Aorta (tissue), 5 donors: ENCODE measurements around the gene SPIRE1. TPM values are rescaled to one million over a fixed set of nuclear protein-coding genes. Genes with fewer than 3 reads are reported as not detected.
"Not testable (repeated sequence)": the region's sequence is repeated elsewhere in the genome, so short reads cannot be mapped to it uniquely, and the experiment has no call there.

ENCODE experiments used
- ATAC-seq: fragments of 200-7000 bp; cut with Tn5 transposase; one replicate; pipeline ENCODE4 v1.9.1; 2022; ENCODE audit warnings: moderate library complexity; ENCODE audit not compliant: low FRiP score
- DNase-seq, 2 donors: peaks; one replicate each; pipeline ENCODE4 v3.0.0-alpha.2; 2020
- H3K27ac ChIP-seq, 2 donors: one replicate each; pipeline ENCODE4 v1.5.1; 2013; ENCODE audit warnings: low read length in 2 of 2, mild to moderate bottlenecking in 2 of 2, moderate library complexity in 2 of 2, control low read depth in 1 of 2, inconsistent platforms in 1 of 2, low read depth in 1 of 2
- H3K27me3 ChIP-seq, 2 donors: one replicate each; pipeline ENCODE4 v1.6.1; 2013; ENCODE audit warnings: control low read depth in 1 of 2, low read length in 1 of 2, mild to moderate bottlenecking in 1 of 2, moderate library complexity in 1 of 2; ENCODE audit not compliant: insufficient read depth in 2 of 2, control insufficient read depth in 1 of 2
- H3K36me3 ChIP-seq, 2 donors: one replicate each; pipeline ENCODE4 v1.6.1; 2013; ENCODE audit warnings: control low read depth in 1 of 2, low read length in 1 of 2, mild to moderate bottlenecking in 1 of 2; ENCODE audit not compliant: insufficient read depth in 2 of 2, control insufficient read depth in 1 of 2
- H3K4me1 ChIP-seq, 2 donors: one replicate each; pipeline ENCODE4 v1.6.1; 2013; ENCODE audit warnings: low read length in 2 of 2, control low read depth in 1 of 2, mild to moderate bottlenecking in 1 of 2, moderate library complexity in 1 of 2; ENCODE audit not compliant: insufficient read depth in 2 of 2, control insufficient read depth in 1 of 2
- H3K4me3 ChIP-seq, 2 donors: one replicate each; pipeline ENCODE4 v1.5.1; 2013; ENCODE audit warnings: low read length in 2 of 2, control low read depth in 1 of 2, mild to moderate bottlenecking in 1 of 2
- H3K9me3 ChIP-seq: one replicate; pipeline ENCODE4 v1.6.1; 2013; ENCODE audit warnings: mild to moderate bottlenecking, low read length; ENCODE audit not compliant: control insufficient read depth
- WGBS, 2 donors: extraction: QIAGEN DNeasy Blood & Tissue Kit; methylation state at CpG; one replicate each; pipeline ENCODE4 v1.1.7; 2013; 5-methylcytosine and 5-hydroxymethylcytosine counted together
- intact Hi-C, 2 donors: fragments of 100-400 bp; cut with DNase I; formaldehyde crosslinking; loops; one replicate each; pipeline versions ENCODE4 v1.14.2 to v1.15.0; 2022
- polyA plus RNA-seq, 2 donors: library from polyadenylated mRNA; stranded (reverse); fragments of 200-250 nt; gene quantifications; one replicate each; pipeline ENCODE4 v1.2.3, GENCODE V29; 2013
- total RNA-seq, 2 donors: library from RNA; stranded (reverse); fragmentation: NEBNext Ultra II Directional; extraction: Animal tissue kit (Norgen Biotek cat#: 25700); gene quantifications; one replicate each; pipeline ENCODE4 v1.2.1, GENCODE V29; 2021
- donor health status: healthy with polysubstance abuse.
- donor health status: Bipolar disorder and iron deficiency.
- donor health status: DM: no; HTN: no; CAD: no.
- donor health status: DM: no; HTN: no; CAD: no.
- donor health status: DM: yes; HTN: yes; CAD: no.

The SPIRE1 gene
- total and polyA plus RNA-seq, 4 donors: 14.9 to 48.5 (median 28.2) TPM

DNA sequence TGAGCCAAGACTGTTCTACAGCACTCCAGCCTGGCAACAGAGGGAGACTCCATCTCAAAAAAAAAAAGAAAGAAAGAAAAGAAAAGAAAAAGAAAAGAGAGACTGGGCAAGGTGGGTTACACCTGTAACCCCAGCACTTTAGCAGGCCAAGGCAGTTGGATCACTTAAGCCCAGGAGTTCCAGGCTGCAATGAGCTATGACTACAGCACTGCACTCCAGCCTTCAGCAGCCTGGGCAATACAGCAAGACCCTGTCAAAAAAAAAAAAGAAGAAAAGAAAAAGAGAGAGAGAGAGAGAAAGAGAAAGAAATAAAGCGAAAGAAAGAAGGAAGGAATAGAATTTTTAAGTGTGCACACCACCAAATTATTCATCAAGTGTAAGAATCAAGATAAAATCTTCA is 2.9 kb downstream of the SPIRE1 start:
- no peak for ATAC-seq
- Histone ChIP-seq H3K4me1 (no peaks in the 10 kb centered on the region), H3K4me3 (no peak overlapping the region), H3K9me3 (no peaks in the 10 kb centered on the region), H3K27ac (no peak overlapping the region), H3K36me3 (no peaks in the 10 kb centered on the region), H3K27me3 (no peaks in the 10 kb centered on the region)
- intact Hi-C loops: loop anchor here in 1 of 2 donors (5.0 to 10.0 kb wide), 2 partner anchors 60 to 118 kb away; no protein-coding TSS in a partner anchor
- 91 to 94% methylated on average over 1 of the region's 1 CpG for WGBS, 2 donors
- DNase-seq: no peak

DNA sequence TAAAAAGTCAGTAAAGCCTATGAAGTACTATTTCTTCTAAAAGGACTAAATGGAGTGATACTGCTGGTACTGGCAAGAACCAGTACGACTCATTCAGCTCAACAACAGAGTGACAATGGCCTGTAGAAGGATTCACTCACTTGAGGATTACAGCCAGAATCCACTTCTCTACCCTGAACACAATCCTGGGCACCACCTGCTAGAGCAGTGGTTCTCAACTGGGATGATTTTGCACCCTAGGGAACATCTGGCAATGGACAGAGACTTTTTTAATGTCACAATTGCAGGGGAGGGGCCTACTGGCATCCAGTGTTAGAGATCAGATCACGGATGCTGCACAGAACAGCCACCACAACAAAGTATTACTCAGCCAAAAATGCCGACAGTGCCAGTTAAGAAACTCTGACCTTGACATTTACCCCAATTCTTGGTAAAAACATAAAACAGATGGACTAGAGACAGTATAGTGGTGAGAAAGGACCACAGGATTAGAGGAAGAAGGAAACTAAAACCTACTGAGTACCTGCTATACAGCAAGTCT is 5.0 kb downstream of the SPIRE1 start:
- intact Hi-C loops: loop anchor here in 1 of 2 donors (10.0 kb wide), 1 partner anchor 58 kb away; no protein-coding TSS in a partner anchor
- Histone ChIP-seq H3K36me3 (no peaks in the 10 kb centered on the region), H3K4me3 (no peak overlapping the region), H3K9me3 (no peaks in the 10 kb centered on the region), H3K27me3 (no peaks in the 10 kb centered on the region), H3K4me1 (no peaks in the 10 kb centered on the region), H3K27ac (no peak overlapping the region)
- WGBS, 2 donors: 32 to 36% methylated on average over 3 of the region's 3 CpGs
- no peak for ATAC-seq
- no peak for DNase-seq

DNA sequence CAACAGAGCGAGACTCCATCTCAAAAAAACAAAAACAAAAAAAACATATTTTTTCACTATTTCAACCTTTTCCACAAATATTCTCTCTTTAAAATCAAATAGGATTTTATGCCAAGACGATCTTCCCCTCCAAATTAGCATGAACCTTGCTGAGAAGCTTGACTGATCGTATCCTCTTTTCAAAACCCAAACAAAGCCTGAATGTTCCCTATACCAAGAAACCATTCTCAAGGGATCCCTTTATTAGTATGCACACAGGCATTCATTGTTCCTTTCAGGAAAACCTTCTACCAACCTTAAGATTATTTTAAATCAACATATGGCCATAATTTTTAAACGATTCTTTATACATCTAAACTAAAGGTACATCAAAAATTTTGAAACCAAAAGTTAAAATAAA is 6.3 kb downstream of the SPIRE1 start:
- Histone ChIP-seq H3K36me3 (no peaks in the 10 kb centered on the region), H3K27me3 (no peaks in the 10 kb centered on the region), H3K4me1 (no peaks in the 10 kb centered on the region), H3K4me3 (no peak overlapping the region), H3K9me3 (no peaks in the 10 kb centered on the region), H3K27ac (no peak overlapping the region)
- DNase-seq (no peak), ATAC-seq (no peak)
- intact Hi-C loops: loop anchor here in 1 of 2 donors (10.0 kb wide), 1 partner anchor 57 kb away; no protein-coding TSS in a partner anchor
- 27 to 29% methylated on average over 4 of the region's 4 CpGs for WGBS, 2 donors

DNA sequence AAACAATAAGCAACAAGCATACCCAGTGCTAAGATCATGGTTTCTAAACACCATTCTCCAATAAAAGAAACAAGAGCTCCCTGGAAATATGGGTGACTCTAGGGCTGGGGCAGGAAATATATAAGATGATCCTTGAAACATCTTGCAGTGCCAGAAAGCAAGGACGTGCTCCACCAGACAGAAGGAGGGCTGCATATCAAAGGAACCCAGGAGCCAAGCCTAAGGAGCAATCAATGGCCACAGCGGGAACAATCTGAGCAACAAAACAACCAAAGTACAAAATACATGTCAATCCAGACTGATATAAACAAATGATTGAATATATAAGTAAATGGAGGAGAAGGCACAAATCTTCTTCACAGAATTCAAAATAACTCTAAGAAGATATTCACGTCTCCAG is 10.1 kb downstream of the SPIRE1 start:
- 92 to 93% methylated on average over 3 of the region's 3 CpGs for WGBS, 2 donors
- DNase-seq (no peak), ATAC-seq (no peak)
- intact Hi-C loops: no loop called here
- Histone ChIP-seq H3K27me3 (no peaks in the 10 kb centered on the region), H3K36me3 (no peaks in the 10 kb centered on the region), H3K27ac (no peak overlapping the region), H3K9me3 (no peaks in the 10 kb centered on the region), H3K4me3 (no peak overlapping the region), H3K4me1 (no peaks in the 10 kb centered on the region)

DNA sequence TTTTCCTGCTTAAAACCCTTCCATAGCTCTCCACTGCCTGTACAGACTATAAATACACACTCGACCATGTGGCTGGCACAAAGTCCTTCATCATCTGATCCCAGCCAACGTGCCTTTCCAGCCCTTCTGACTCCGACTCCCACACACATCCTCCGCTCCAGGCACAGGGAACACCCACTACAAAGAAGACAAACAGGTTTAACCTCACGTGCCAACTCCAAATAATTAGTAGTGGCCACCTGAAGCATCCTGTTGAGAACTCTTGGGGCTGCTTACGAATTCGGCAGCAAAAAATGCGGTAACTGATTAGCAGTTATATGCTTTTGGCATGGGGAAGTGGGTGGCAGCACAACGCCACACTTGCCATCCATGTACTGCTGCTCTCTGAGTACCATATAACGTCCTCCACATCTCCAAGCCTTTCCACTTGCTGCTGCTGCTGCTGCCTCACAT is 12.1 kb downstream of the SPIRE1 start:
- H3K4me3 ChIP-seq: no peak overlapping the region
- DNase-seq: peak in 1 of 2 donors; percentile 63

DNA sequence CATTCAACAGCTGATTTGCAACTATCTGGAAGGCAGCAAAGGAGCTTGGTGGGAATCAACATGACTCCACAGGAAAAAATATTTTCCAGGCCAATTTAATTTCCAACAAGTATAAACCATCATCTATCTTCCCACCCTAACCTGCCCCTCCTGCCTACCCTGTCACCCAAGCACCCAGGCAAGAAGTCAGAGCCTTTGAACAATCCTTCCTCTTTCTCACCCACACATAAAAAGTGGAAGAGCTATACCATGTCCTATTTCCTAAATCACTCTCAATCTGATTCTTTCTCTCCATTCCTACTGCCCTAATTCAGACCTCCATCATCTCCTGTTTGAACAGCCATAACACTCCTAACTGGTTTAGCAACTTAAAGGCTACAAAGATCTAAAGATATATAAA is 12.7 kb downstream of the SPIRE1 start:
- Histone ChIP-seq H3K4me1 (no peaks in the 10 kb centered on the region), H3K9me3 (no peaks in the 10 kb centered on the region), H3K36me3 (no peaks in the 10 kb centered on the region), H3K4me3 (no peak overlapping the region), H3K27ac (peak overlapping the region in 1 of 2 donors; percentile 28), H3K27me3 (no peaks in the 10 kb centered on the region)
- intact Hi-C loops: no loop called here
- ATAC-seq (no peak), DNase-seq (no peak)

More for the DNA sequence above, 12.1 kb downstream of the SPIRE1 start:
- Histone ChIP-seq H3K36me3 (no peaks in the 10 kb centered on the region), H3K4me1 (no peaks in the 10 kb centered on the region), H3K27ac (peak overlapping the region; percentile 0 to 11), H3K27me3 (no peaks in the 10 kb centered on the region), H3K9me3 (no peaks in the 10 kb centered on the region)
- peak; percentile 86 for ATAC-seq
- intact Hi-C loops: no loop called here
- WGBS, 2 donors: 5 to 6% methylated on average over 10 of the region's 10 CpGs

DNA sequence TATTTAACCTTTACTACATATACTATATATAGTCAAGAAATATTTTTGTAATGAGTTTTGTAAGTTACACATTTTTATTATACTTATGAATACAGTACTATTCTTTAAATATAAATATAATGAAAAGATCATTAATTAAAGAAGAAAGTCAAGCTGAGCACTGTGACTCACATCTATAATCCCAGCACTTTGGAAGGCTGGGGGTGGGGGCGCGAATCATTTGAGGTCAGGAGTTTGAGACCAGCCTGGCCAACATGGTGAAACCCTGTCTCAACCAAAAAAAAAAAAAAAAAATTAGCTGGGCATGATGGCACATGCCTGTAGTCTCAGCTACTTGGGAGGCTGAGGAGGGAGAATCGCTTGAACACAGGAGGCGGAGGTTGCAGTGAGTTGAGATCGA is 14.2 kb downstream of the SPIRE1 start:
- H3K4me3 ChIP-seq, H3K9me3 ChIP-seq, DNase-seq, H3K4me1 ChIP-seq, H3K27ac ChIP-seq, ATAC-seq, H3K27me3 ChIP-seq, H3K36me3 ChIP-seq, intact Hi-C loops: not testable (repeated sequence)
- WGBS, 2 donors: 88 to 91% methylated on average over 5 of the region's 5 CpGs

DNA sequence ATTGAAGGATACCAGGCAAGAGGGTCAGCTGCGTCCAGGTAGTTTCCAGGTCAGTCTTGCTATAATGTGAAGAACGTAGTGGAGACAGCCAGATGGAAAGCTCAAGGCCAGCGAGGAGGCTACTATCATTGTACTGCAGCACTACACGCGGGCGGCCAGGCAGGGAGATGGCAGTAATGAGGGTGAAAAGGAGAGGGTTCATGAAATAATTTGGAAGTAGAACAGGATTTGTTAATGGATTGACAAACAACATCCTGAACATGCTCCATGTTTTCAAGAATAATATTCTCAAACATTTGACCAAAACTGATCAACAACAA is 17.1 kb downstream of the SPIRE1 start:
- 94 to 95% methylated on average over 6 of the region's 6 CpGs for WGBS, 2 donors
- Histone ChIP-seq H3K4me3 (no peak overlapping the region), H3K4me1 (no peaks in the 10 kb centered on the region), H3K27ac (no peak overlapping the region), H3K36me3 (no peaks in the 10 kb centered on the region), H3K27me3 (no peaks in the 10 kb centered on the region), H3K9me3 (no peaks in the 10 kb centered on the region)
- no peak for ATAC-seq
- no peak for DNase-seq
- intact Hi-C loops: no loop called here

DNA sequence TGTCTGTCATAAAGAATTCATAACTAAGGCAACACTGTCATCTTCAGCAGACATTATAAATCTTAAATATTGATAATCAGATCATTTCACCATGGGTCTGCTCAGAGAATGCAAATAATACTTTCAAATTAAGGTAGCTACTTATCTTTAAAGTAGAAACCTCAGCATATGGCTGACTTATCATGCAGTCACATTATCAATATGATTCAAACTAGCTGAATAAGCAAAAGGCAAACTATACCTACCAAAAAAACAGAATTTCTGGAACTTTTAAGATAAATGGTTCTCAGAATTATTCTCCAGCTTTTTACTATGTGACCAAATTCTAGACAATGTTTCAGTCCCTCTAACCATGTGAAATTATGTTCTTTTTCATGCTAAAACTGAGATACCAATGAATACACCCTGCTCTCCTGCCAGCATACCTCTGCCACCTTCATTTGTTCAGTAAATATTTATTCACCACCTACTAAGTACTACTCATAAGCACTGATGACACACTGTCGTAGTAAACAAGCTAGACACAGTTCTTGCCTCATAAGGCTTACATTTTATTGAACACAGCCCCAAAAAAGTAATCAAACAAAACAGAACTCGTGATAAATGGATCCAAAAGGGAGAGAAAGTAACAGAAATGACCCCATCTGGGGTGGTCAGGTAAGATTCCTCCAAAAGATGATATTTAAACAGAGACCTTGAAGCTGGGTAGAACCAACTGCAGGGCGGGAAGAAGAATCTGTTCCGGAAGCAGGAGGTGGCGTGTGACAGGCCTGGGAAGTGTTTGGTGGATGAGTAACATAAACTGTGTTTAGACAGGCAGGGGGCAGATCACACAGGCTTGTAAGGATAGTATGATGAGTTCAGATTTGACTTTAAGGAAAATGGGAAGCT is 17.7 kb downstream of the SPIRE1 start:
- Histone ChIP-seq H3K36me3 (no peaks in the 10 kb centered on the region), H3K27ac (no peak overlapping the region)
- WGBS, 2 donors: 73 to 93% methylated on average over 5 of the region's 5 CpGs

More for the DNA sequence above, 17.7 kb downstream of the SPIRE1 start:
- Histone ChIP-seq H3K27me3 (no peaks in the 10 kb centered on the region), H3K9me3 (no peaks in the 10 kb centered on the region), H3K4me3 (no peak overlapping the region), H3K4me1 (no peaks in the 10 kb centered on the region)
- ATAC-seq (no peak), DNase-seq (no peak)
- intact Hi-C loops: no loop called here
